GM12801 (cell line): ENCODE data around the gene PEX5L.

Experiments
- CTCF ChIP-seq: IDR thresholded peaks from one replicate; pipeline ENCODE4 v1.5.1; 2011; ENCODE audit warnings: control low read depth; ENCODE audit not compliant: insufficient read length; ENCODE audit errors: extremely low read depth

PEX5L gene

GRCh38 chr3:179896507-179896906 lies 140.2 kb downstream of the PEX5L start:
- no peak for TF ChIP-seq CTCF

GRCh38 chr3:179895330-179895729 lies 141.4 kb downstream of the PEX5L start:
- TF ChIP-seq CTCF: no peak

GRCh38 chr3:179887295-179887943 lies 149.3 kb downstream of the PEX5L start:
- no peak for TF ChIP-seq CTCF

- no peak for TF ChIP-seq CTCF
Measured at GRCh38 chr3:179885950-179886349, 150.8 kb downstream of the PEX5L start.

GRCh38 chr3:179884136-179884535 lies 152.6 kb downstream of the PEX5L start:
- TF ChIP-seq CTCF: no peak

GRCh38 chr3:179882292-179882691 lies 154.4 kb downstream of the PEX5L start:
- TF ChIP-seq CTCF: no peak

- TF ChIP-seq CTCF: no peak
Measured at GRCh38 chr3:179881791-179882190, 154.9 kb downstream of the PEX5L start.

GRCh38 chr3:179880868-179881267 lies 155.9 kb downstream of the PEX5L start:
- no peak for TF ChIP-seq CTCF
